Activated T-helper 1 cell treated with anti-CD3 and anti-CD28 coated beads, Interleukin-12 subunit alpha, Interleukin-12 subunit beta, Interleukin-2, Interleukin-4 antibody, amounts not matched to agents 30 ng/mL and 10 ng/mL and 1 ng/mL, durations not matched to agents 14 hours and 24 hours and 36 hours (primary cell): ENCODE results near the gene SUN1. TPM values are rescaled to one million over a fixed set of nuclear protein-coding genes. Genes with fewer than 3 reads are reported as not detected.

Experiments used
- total RNA-seq: library from RNA; stranded (reverse); gene quantifications from 2 replicates; pipeline ENCODE4 v1.2.3, GENCODE V29; 2022

SUN1 gene
- total RNA-seq, 1 donor from 2014 or later = 76.4 TPM

Other genes with a start within 250 kb of the SUN1 start
- gene DNAAF5, start 105.8 kb upstream of the SUN1 start, total RNA-seq = 42.7 and 52.4 TPM in 2 replicates
- 37.0 and 37.8 TPM in 2 replicates for gene PRKAR1B, start 105.2 kb upstream of the SUN1 start, total RNA-seq
- gene GET4, start 44.1 kb downstream of the SUN1 start, total RNA-seq = 38.7 and 43.8 TPM in 2 replicates
- 80.9 and 87.7 TPM in 2 replicates for gene ADAP1, start 122.2 kb downstream of the SUN1 start, total RNA-seq
- 14.3 and 18.6 TPM in 2 replicates for gene COX19, start 143.1 kb downstream of the SUN1 start, total RNA-seq
- gene CYP2W1, start 150.7 kb downstream of the SUN1 start, total RNA-seq = not detected in 2 replicates
- gene GPR146, start 212.1 kb downstream of the SUN1 start, total RNA-seq = 2.2 and 2.8 TPM in 2 replicates